Large intestine (tissue), 3 donors: ENCODE results near the gene COL4A3. TPM values are rescaled to one million over a fixed set of nuclear protein-coding genes. Genes with fewer than 3 reads are reported as not detected.
A peak's percentile ranks its signal among the peaks of the same experiment; 100 is the strongest.

Experiments
- DNase-seq, 2 donors: peaks; one replicate each; pipeline versions ENCODE4 v3.0.0 to v3.0.0-alpha.2; 2013
- H3K27ac ChIP-seq: one replicate; pipeline ENCODE4 v1.5.1; 2013; ENCODE audit warnings: low read length
- H3K27me3 ChIP-seq: 2 replicates; pipeline ENCODE4 v1.6.1; 2013; ENCODE audit warnings: low read length; ENCODE audit not compliant: control insufficient read depth, insufficient read depth
- H3K36me3 ChIP-seq: 2 replicates; pipeline ENCODE4 v1.6.1; 2013; ENCODE audit warnings: low read length; ENCODE audit not compliant: control insufficient read depth, insufficient read depth
- H3K4me1 ChIP-seq: one replicate; pipeline ENCODE4 v1.6.1; 2013; ENCODE audit warnings: low read length; ENCODE audit not compliant: control insufficient read depth, insufficient read depth
- H3K4me3 ChIP-seq: one replicate; pipeline ENCODE4 v1.5.1; 2013; ENCODE audit warnings: low read length
- H3K9me3 ChIP-seq: one replicate; pipeline ENCODE4 v1.6.1; 2013; ENCODE audit warnings: mild to moderate bottlenecking, low read depth, low read length, moderate library complexity; ENCODE audit not compliant: control insufficient read depth
- WGBS: methylation state at CpG from one replicate; pipeline ENCODE4 v1.1.5; 2013; ENCODE audit warnings: low lambda C conversion rate; ENCODE audit not compliant: insufficient coverage; 5-methylcytosine and 5-hydroxymethylcytosine counted together
- polyA plus RNA-seq: library from polyadenylated mRNA; unstranded; fragments of 120-200 nt; gene quantifications from one replicate; pipeline ENCODE4 v1.2.1, GENCODE V29; 2013

Gene COL4A3
- polyA plus RNA-seq, 1 donor, result 0.19 TPM

DNA sequence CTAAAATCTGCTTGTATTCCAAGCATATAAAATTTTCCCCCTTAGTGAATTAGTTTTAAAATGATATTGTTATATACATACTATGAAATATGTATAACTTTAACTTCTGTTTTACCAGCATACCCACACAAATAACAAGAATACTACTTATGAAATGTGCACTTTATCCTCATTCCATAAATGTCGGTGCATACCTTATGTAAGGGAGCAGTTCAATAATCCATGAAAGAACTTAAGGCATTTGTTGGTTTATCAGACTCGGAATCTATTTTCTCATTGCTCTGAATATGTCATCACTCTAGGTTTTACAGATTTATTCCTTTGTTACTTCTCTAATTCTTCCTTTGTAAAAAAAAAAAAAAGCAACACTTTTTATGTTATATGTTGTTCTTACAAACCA, 148.2 kb downstream of the COL4A3 start:
- 100% methylated on average over 1 of the region's 2 CpGs for WGBS
- no peak for DNase-seq
- no peaks in the 10 kb centered on the region for H3K9me3 ChIP-seq
- no peaks in the 10 kb centered on the region for H3K27me3 ChIP-seq
- no peaks in the 10 kb centered on the region for H3K4me1 ChIP-seq
- H3K27ac ChIP-seq, result no peak overlapping the region
- H3K36me3 ChIP-seq, result no peaks in the 10 kb centered on the region
- H3K4me3 ChIP-seq, result no peak overlapping the region

DNA sequence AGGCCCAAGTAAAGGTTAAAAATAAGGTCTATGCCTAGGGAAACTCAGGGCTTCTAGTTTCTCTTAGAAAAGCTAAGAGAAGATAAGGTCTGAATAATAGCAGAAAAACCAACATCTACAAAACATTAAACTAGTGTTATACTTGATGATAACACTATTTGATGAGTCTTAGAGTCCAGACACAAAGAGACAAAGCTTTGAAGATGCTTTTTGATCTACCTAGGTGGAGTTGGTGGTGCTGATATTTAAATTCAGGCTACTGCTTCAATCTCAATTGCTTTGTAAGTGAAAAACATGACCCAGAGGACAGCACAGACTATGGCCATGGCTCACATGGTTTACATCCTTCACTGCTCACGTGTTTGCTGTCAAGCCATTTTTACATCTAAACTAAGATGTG, 148.9 kb downstream of the COL4A3 start:
- no peaks in the 10 kb centered on the region for H3K36me3 ChIP-seq
- DNase-seq, result no peak
- no CpG with 5 or more reads among the region's 1 CpG for WGBS
- no peaks in the 10 kb centered on the region for H3K9me3 ChIP-seq
- no peak overlapping the region for H3K4me3 ChIP-seq
- H3K4me1 ChIP-seq, result no peaks in the 10 kb centered on the region
- no peaks in the 10 kb centered on the region for H3K27me3 ChIP-seq
- H3K27ac ChIP-seq, result no peak overlapping the region

- DNase-seq, result no peak
Measured at GRCh38 chr2:227317834-227318233, 153.4 kb downstream of the COL4A3 start.

DNA sequence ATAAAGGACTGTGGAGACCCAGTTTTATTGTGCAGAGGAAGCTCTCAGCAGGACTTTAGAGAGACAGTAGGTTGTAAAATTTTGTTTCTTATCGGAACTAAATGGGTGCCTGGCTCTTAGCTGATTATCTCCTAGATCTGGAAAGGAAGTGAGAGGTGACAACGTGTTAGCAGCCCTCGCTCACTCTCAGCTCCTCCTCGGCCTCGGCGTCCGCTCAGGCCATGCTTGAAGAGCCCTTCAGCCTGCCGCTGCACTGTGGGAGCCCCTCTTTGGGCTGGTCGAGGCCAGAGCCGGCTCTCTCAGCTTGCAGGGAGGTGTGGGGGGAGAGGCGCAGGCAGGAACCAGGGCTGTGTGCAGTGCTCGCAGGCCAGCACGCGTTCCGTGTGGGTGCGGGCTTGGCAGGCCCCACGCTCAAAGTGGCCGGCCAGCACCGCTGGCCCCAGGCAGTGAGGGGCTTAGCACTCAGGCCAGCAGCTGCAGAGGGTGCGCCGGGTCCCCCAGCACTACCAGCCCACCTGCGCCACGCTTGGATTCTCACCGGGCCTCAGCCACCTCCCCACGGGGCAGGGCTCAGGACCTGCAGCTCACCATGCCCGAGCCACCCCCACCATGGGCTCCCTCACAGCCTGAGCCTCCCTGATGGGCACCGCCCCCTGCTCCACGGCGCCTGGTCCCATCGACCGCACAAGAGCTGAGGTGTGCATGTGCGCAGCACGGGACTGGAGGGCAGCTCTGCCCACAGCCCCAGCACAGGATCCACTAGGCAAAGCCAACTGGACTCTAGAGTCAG, 156.1 kb downstream of the COL4A3 start:
- no peak overlapping the region for H3K4me3 ChIP-seq
- H3K27ac ChIP-seq, result no peak overlapping the region
- H3K27me3 ChIP-seq, result no peaks in the 10 kb centered on the region
- no peaks in the 10 kb centered on the region for H3K4me1 ChIP-seq
- no CpG with 5 or more reads among the region's 33 CpGs for WGBS
- H3K9me3 ChIP-seq, result peaks cover 7% of the 10 kb centered on the region
- H3K36me3 ChIP-seq, result no peaks in the 10 kb centered on the region
- no peak for DNase-seq

More at GRCh38 chr2:227317834-227318233, 153.4 kb downstream of the COL4A3 start:
- no peak overlapping the region for H3K4me3 ChIP-seq
- no peaks in the 10 kb centered on the region for H3K36me3 ChIP-seq
- H3K4me1 ChIP-seq, result no peaks in the 10 kb centered on the region
- H3K9me3 ChIP-seq, result peaks cover 7% of the 10 kb centered on the region
- no peak overlapping the region for H3K27ac ChIP-seq
- no CpG with 5 or more reads among the region's 2 CpGs for WGBS
- H3K27me3 ChIP-seq, result no peaks in the 10 kb centered on the region

DNA sequence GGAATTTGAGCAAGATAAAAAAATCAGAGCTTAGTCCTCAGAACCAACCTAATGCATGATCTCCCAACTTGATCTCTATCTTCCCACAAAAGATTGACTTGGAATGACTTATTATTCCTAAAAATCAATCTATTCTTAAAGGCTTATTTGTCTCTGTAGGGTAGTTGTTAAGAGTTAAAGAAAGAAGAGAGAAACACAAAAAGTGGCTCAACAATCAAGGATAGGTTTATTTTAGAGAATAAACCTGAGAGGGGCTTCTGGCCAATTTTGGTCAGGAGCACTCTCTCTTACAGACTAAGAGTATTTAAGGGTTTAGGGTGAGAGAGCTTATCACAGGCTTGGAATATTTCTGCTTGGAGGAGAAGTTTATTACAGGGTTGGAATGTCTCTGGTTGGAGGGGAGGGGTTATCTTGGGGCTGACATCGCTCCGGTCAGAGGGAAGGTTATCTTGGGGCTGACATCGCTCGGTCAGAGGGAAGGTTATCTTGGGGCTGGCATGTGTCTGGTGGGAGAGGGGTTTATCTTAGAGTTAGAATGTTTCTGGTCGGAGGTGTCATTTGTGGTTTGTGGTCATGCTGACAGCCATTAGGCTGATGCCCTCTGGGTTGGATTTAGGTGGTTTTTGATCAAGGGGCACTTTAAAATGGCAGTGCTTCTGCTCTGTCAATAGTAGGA, 158.2 kb downstream of the COL4A3 start:
- Histone ChIP-seq H3K4me3 (no peak overlapping the region), H3K27me3 (no peaks in the 10 kb centered on the region), H3K4me1 (no peaks in the 10 kb centered on the region), H3K36me3 (no peaks in the 10 kb centered on the region), H3K27ac (no peak overlapping the region), H3K9me3 (peaks cover 7% of the 10 kb centered on the region)
- no peak for DNase-seq
- no CpG with 5 or more reads among the region's 5 CpGs for WGBS

- Histone ChIP-seq H3K36me3 (no peaks in the 10 kb centered on the region), H3K27ac (no peak overlapping the region), H3K4me1 (no peaks in the 10 kb centered on the region), H3K4me3 (no peak overlapping the region), H3K27me3 (no peaks in the 10 kb centered on the region), H3K9me3 (peaks cover 7% of the 10 kb centered on the region)
- no peak for DNase-seq
- 100% methylated on average over 1 of the region's 4 CpGs for WGBS
Measured at GRCh38 chr2:227323818-227324217, 159.4 kb downstream of the COL4A3 start.

DNA sequence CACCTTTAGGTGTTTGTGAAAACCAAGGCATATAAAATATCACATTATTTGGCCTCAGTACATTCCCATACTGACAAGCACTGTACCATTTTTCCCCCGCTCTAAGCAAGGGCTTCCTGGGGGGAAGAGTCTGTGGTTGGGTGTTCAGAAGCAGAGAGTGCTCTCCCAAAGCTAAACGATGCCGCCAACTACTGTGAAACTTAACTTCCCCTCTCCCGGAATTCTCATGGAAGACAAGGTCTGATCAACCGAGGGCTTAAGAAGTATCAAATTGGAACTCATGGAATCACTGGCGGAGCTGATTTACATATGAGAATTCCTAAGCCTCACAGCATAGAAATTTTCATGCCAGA, 160.2 kb downstream of the COL4A3 start:
- peak overlapping the region; percentile 88 for H3K4me3 ChIP-seq
- DNase-seq, result no peak
- 0% methylated on average over 2 of the region's 6 CpGs for WGBS
- H3K36me3 ChIP-seq, result no peaks in the 10 kb centered on the region
- peaks cover 7% of the 10 kb centered on the region for H3K9me3 ChIP-seq
- peak overlapping the region; percentile 84 for H3K27ac ChIP-seq
- no peaks in the 10 kb centered on the region for H3K27me3 ChIP-seq
- no peaks in the 10 kb centered on the region for H3K4me1 ChIP-seq

- Histone ChIP-seq H3K4me3 (peak within 1 kb of the TSS; percentile 88), H3K4me1 (no peaks in the 10 kb centered on the region), H3K27me3 (no peaks in the 10 kb centered on the region), H3K27ac (peak within 1 kb of the TSS; percentile 84), H3K36me3 (no peaks in the 10 kb centered on the region), H3K9me3 (peaks cover 7% of the 10 kb centered on the region)
- peak; percentile 94 to 96 for DNase-seq
- WGBS, result no CpG with 5 or more reads among the region's 67 CpGs
Measured at GRCh38 chr2:227324995-227325838, 160.8 kb downstream of the COL4A3 start, which contains the start of gene MFF. Gene MFF, plus strand, starts transcription at chr2:227325251. Its CDS starts 5,415 bp downstream, at chr2:227330666.

GRCh38 chr2:227325839-227326195, 161.4 kb downstream of the COL4A3 start:
- peaks cover 4% of the 10 kb centered on the region for H3K36me3 ChIP-seq
- no CpG with 5 or more reads among the region's 13 CpGs for WGBS
- H3K27me3 ChIP-seq, result no peaks in the 10 kb centered on the region
- H3K27ac ChIP-seq, result peak overlapping the region; percentile 84
- H3K4me3 ChIP-seq, result peak overlapping the region; percentile 88
- H3K4me1 ChIP-seq, result no peaks in the 10 kb centered on the region
- peak; percentile 14 to 66 for DNase-seq
- peaks cover under 1% of the 10 kb centered on the region for H3K9me3 ChIP-seq

- H3K27ac ChIP-seq, result no peak overlapping the region
- peaks cover 4% of the 10 kb centered on the region for H3K36me3 ChIP-seq
- H3K9me3 ChIP-seq, result no peaks in the 10 kb centered on the region
- no peak overlapping the region for H3K4me3 ChIP-seq
- DNase-seq, result no peak
- WGBS, result 100% methylated on average over 1 of the region's 6 CpGs
- no peaks in the 10 kb centered on the region for H3K27me3 ChIP-seq
- no peaks in the 10 kb centered on the region for H3K4me1 ChIP-seq
Measured at GRCh38 chr2:227326783-227327182, 162.4 kb downstream of the COL4A3 start.
